ENCODE data around the gene ALDH1L1. TPM values are rescaled to one million over a fixed set of nuclear protein-coding genes. Genes with fewer than 3 reads are reported as not detected.

Gene ALDH1L1
- polyA plus RNA-seq, 1 donor = 40.4 TPM

- Histone ChIP-seq H3K4me1 (ENCODE audit: control insufficient read depth, insufficient read depth, low read length) (no peaks in the 10 kb centered on the region), H3K36me3 (ENCODE audit: control insufficient read depth, insufficient read depth, low read length) (peaks cover 14% of the 10 kb centered on the region), H3K27ac (ENCODE audit: low read length) (no peak overlapping the region), H3K4me3 (ENCODE audit: low read length) (no peak overlapping the region), H3K9me3 (ENCODE audit: control insufficient read depth, low read depth, low read length) (peaks cover 4% of the 10 kb centered on the region), H3K27me3 (ENCODE audit: control insufficient read depth, insufficient read depth, low read length) (no peaks in the 10 kb centered on the region)
- DNase-seq = no peak
- no CpG with 5 or more reads among the region's 8 CpGs for whole genome bisulfite sequencing (ENCODE audit: insufficient coverage, low lambda C conversion rate)
Measured at GRCh38 chr3:126063358-126063965, 116.9 kb downstream of the ALDH1L1 start.

- H3K27ac ChIP-seq (ENCODE audit: low read length) = no peak overlapping the region
- no peaks in the 10 kb centered on the region for H3K27me3 ChIP-seq (ENCODE audit: control insufficient read depth, insufficient read depth, low read length)
- no peak overlapping the region for H3K4me3 ChIP-seq (ENCODE audit: low read length)
- no peak for DNase-seq
- no peaks in the 10 kb centered on the region for H3K9me3 ChIP-seq (ENCODE audit: control insufficient read depth, low read depth, low read length)
- peaks cover 7% of the 10 kb centered on the region for H3K4me1 ChIP-seq (ENCODE audit: control insufficient read depth, insufficient read depth, low read length)
- WGBS (ENCODE audit: insufficient coverage, low lambda C conversion rate) = no CpG with 5 or more reads among the region's 8 CpGs
- peaks cover 6% of the 10 kb centered on the region for H3K36me3 ChIP-seq (ENCODE audit: control insufficient read depth, insufficient read depth, low read length)
Measured at GRCh38 chr3:126061301-126062032, 118.9 kb downstream of the ALDH1L1 start.

- no peak for DNase-seq
- no peak overlapping the region for H3K4me3 ChIP-seq (ENCODE audit: low read length)
- H3K27ac ChIP-seq (ENCODE audit: low read length) = no peak overlapping the region
- H3K9me3 ChIP-seq (ENCODE audit: control insufficient read depth, low read depth, low read length) = no peaks in the 10 kb centered on the region
- peaks cover 3% of the 10 kb centered on the region for H3K36me3 ChIP-seq (ENCODE audit: control insufficient read depth, insufficient read depth, low read length)
- H3K27me3 ChIP-seq (ENCODE audit: control insufficient read depth, insufficient read depth, low read length) = no peaks in the 10 kb centered on the region
- H3K4me1 ChIP-seq (ENCODE audit: control insufficient read depth, insufficient read depth, low read length) = peaks cover 10% of the 10 kb centered on the region
- no CpG with 5 or more reads among the region's 7 CpGs for WGBS (ENCODE audit: insufficient coverage, low lambda C conversion rate)
Measured at GRCh38 chr3:126060613-126061145, 119.7 kb downstream of the ALDH1L1 start.

GRCh38 chr3:126058666-126059065 lies 121.7 kb downstream of the ALDH1L1 start:
- WGBS (ENCODE audit: insufficient coverage, low lambda C conversion rate) = no CpG with 5 or more reads among the region's 7 CpGs
- peaks cover 10% of the 10 kb centered on the region for H3K4me1 ChIP-seq (ENCODE audit: control insufficient read depth, insufficient read depth, low read length)
- no peaks in the 10 kb centered on the region for H3K27me3 ChIP-seq (ENCODE audit: control insufficient read depth, insufficient read depth, low read length)
- no peak for DNase-seq
- no peak overlapping the region for H3K4me3 ChIP-seq (ENCODE audit: low read length)
- H3K36me3 ChIP-seq (ENCODE audit: control insufficient read depth, insufficient read depth, low read length) = peaks cover 3% of the 10 kb centered on the region
- H3K9me3 ChIP-seq (ENCODE audit: control insufficient read depth, low read depth, low read length) = no peaks in the 10 kb centered on the region
- H3K27ac ChIP-seq (ENCODE audit: low read length) = no peak overlapping the region

GRCh38 chr3:126057936-126058335 lies 122.5 kb downstream of the ALDH1L1 start:
- peaks cover 3% of the 10 kb centered on the region for H3K36me3 ChIP-seq (ENCODE audit: control insufficient read depth, insufficient read depth, low read length)
- H3K27ac ChIP-seq (ENCODE audit: low read length) = no peak overlapping the region
- no peaks in the 10 kb centered on the region for H3K9me3 ChIP-seq (ENCODE audit: control insufficient read depth, low read depth, low read length)
- peaks cover 10% of the 10 kb centered on the region for H3K4me1 ChIP-seq (ENCODE audit: control insufficient read depth, insufficient read depth, low read length)
- H3K4me3 ChIP-seq (ENCODE audit: low read length) = no peak overlapping the region
- DNase-seq = no peak
- WGBS (ENCODE audit: insufficient coverage, low lambda C conversion rate) = 80% methylated on average over 1 of the region's 13 CpGs
- no peaks in the 10 kb centered on the region for H3K27me3 ChIP-seq (ENCODE audit: control insufficient read depth, insufficient read depth, low read length)

- Histone ChIP-seq H3K27me3 (ENCODE audit: control insufficient read depth, insufficient read depth, low read length) (no peaks in the 10 kb centered on the region), H3K27ac (ENCODE audit: low read length) (no peak overlapping the region), H3K36me3 (ENCODE audit: control insufficient read depth, insufficient read depth, low read length) (no peaks in the 10 kb centered on the region), H3K4me3 (ENCODE audit: low read length) (no peak overlapping the region), H3K9me3 (ENCODE audit: control insufficient read depth, low read depth, low read length) (no peaks in the 10 kb centered on the region), H3K4me1 (ENCODE audit: control insufficient read depth, insufficient read depth, low read length) (peaks cover 10% of the 10 kb centered on the region)
- no peak for DNase-seq
- whole genome bisulfite sequencing (ENCODE audit: insufficient coverage, low lambda C conversion rate) = 75% methylated on average over 4 of the region's 10 CpGs
Measured at GRCh38 chr3:126057501-126057819, 122.9 kb downstream of the ALDH1L1 start.

- no peak overlapping the region for H3K4me3 ChIP-seq (ENCODE audit: low read length)
- DNase-seq = peak; percentile 75 to 80
- peaks cover 10% of the 10 kb centered on the region for H3K4me1 ChIP-seq (ENCODE audit: control insufficient read depth, insufficient read depth, low read length)
- WGBS (ENCODE audit: insufficient coverage, low lambda C conversion rate) = no CpG with 5 or more reads among the region's 14 CpGs
- H3K36me3 ChIP-seq (ENCODE audit: control insufficient read depth, insufficient read depth, low read length) = no peaks in the 10 kb centered on the region
- H3K27ac ChIP-seq (ENCODE audit: low read length) = peak overlapping the region; percentile 17
- no peaks in the 10 kb centered on the region for H3K27me3 ChIP-seq (ENCODE audit: control insufficient read depth, insufficient read depth, low read length)
- H3K9me3 ChIP-seq (ENCODE audit: control insufficient read depth, low read depth, low read length) = no peaks in the 10 kb centered on the region
Measured at GRCh38 chr3:126056681-126057500, 123.5 kb downstream of the ALDH1L1 start.

GRCh38 chr3:126056088-126056487 lies 124.3 kb downstream of the ALDH1L1 start:
- H3K9me3 ChIP-seq (ENCODE audit: control insufficient read depth, low read depth, low read length) = no peaks in the 10 kb centered on the region
- no peaks in the 10 kb centered on the region for H3K36me3 ChIP-seq (ENCODE audit: control insufficient read depth, insufficient read depth, low read length)
- no peak overlapping the region for H3K4me3 ChIP-seq (ENCODE audit: low read length)
- no peak overlapping the region for H3K27ac ChIP-seq (ENCODE audit: low read length)
- no CpG with 5 or more reads among the region's 10 CpGs for WGBS (ENCODE audit: insufficient coverage, low lambda C conversion rate)
- peaks cover 10% of the 10 kb centered on the region for H3K4me1 ChIP-seq (ENCODE audit: control insufficient read depth, insufficient read depth, low read length)
- DNase-seq = no peak
- no peaks in the 10 kb centered on the region for H3K27me3 ChIP-seq (ENCODE audit: control insufficient read depth, insufficient read depth, low read length)

- no peaks in the 10 kb centered on the region for H3K36me3 ChIP-seq (ENCODE audit: control insufficient read depth, insufficient read depth, low read length)
- WGBS (ENCODE audit: insufficient coverage, low lambda C conversion rate) = no CpG with 5 or more reads among the region's 5 CpGs
- no peaks in the 10 kb centered on the region for H3K27me3 ChIP-seq (ENCODE audit: control insufficient read depth, insufficient read depth, low read length)
- no peak for DNase-seq
- no peak overlapping the region for H3K27ac ChIP-seq (ENCODE audit: low read length)
- no peaks in the 10 kb centered on the region for H3K9me3 ChIP-seq (ENCODE audit: control insufficient read depth, low read depth, low read length)
- no peak overlapping the region for H3K4me3 ChIP-seq (ENCODE audit: low read length)
- peaks cover 10% of the 10 kb centered on the region for H3K4me1 ChIP-seq (ENCODE audit: control insufficient read depth, insufficient read depth, low read length)
Measured at GRCh38 chr3:126054870-126055269, 125.5 kb downstream of the ALDH1L1 start.

- no peaks in the 10 kb centered on the region for H3K27me3 ChIP-seq (ENCODE audit: control insufficient read depth, insufficient read depth, low read length)
- DNase-seq = no peak
- H3K4me3 ChIP-seq (ENCODE audit: low read length) = no peak overlapping the region
- H3K36me3 ChIP-seq (ENCODE audit: control insufficient read depth, insufficient read depth, low read length) = no peaks in the 10 kb centered on the region
- 100% methylated on average over 1 of the region's 6 CpGs for whole genome bisulfite sequencing (ENCODE audit: insufficient coverage, low lambda C conversion rate)
- H3K27ac ChIP-seq (ENCODE audit: low read length) = no peak overlapping the region
- H3K9me3 ChIP-seq (ENCODE audit: control insufficient read depth, low read depth, low read length) = no peaks in the 10 kb centered on the region
- H3K4me1 ChIP-seq (ENCODE audit: control insufficient read depth, insufficient read depth, low read length) = peaks cover 10% of the 10 kb centered on the region
Measured at GRCh38 chr3:126053949-126054569, 126.3 kb downstream of the ALDH1L1 start.
